Measurements from ENCODE around the gene SLC12A8. TPM values are rescaled to one million over a fixed set of nuclear protein-coding genes. Genes with fewer than 3 reads are reported as not detected.

The SLC12A8 gene
- total and polyA plus RNA-seq, 2 experiments from 2014 or later: 3.4 to 7.8 TPM

DNA sequence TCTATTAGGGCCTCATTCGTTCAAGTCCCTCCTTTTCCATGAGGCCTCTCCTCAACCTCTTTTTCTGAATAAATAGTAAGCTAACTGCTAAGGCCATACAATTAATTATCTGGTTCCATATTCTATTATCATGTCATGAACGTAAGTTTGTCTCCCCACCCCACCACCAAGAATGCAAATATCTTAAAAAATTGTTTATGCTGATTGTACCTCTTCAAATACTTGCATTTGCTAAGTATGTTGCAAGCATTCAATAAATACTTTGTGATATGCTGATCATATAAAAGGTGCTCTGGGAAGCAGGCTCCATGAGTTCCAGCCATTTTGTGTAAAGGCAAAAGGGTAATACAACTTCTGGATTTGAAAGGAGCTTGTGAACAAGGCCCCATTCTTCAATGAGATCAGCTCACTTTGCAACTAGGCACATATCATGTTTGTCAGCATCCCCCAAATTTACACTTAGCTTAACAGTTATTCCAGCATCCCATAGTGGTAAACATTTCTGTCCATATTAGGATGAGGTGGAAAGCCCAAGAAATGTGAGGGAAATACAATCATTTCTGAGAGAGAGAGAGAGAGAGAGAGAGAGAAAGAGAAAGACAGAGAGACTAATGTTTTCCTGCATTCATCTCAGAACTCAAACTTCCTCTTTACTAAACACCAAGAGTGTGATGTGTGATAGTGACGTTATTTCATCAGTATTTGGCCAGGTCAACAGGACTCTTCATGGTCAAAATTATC lies 33.2 kb downstream of the SLC12A8 start:
- Histone ChIP-seq H3K4me2 (ENCODE audit: unreplicated experiment) (no peak overlapping the region), H3K9me3 (ENCODE audit: low read depth) (no peaks in the 10 kb centered on the region), H3K9ac (no peak overlapping the region), H3K9me2 (ENCODE audit: insufficient read depth) (no peaks in the 10 kb centered on the region), H2AFZ (0 out of 2 replicates have a peak overlapping the region, but pooled peaks have one; percentile 27), H3F3A (ENCODE audit: insufficient read depth) (no peaks in the 10 kb centered on the region), H4K20me1 (ENCODE audit: insufficient read depth) (no peaks in the 10 kb centered on the region), H3K27me3 (replicated peaks; ENCODE audit: insufficient read depth) (no peaks in the 10 kb centered on the region), H3K36me3 (ENCODE audit: low read depth) (no peaks in the 10 kb centered on the region), H3K27ac (no peak overlapping the region), H3K79me2 (ENCODE audit: insufficient read depth) (no peaks in the 10 kb centered on the region), H3K4me3 (no peak overlapping the region), H3K4me1 (ENCODE audit: insufficient read depth) (no peaks in the 10 kb centered on the region)
- no peak for DNase-seq
- no peak for TF ChIP-seq EZH2 (IDR thresholded peaks at IDR 0.05; ENCODE audit: insufficient read depth, poor library complexity, severe bottlenecking)
- TF ChIP-seq EZH2phosphoT487 (IDR thresholded peaks at IDR 0.05; ENCODE audit: insufficient read depth, low read depth): no peak
- 72 to 78% methylated on average over 3 of the region's 3 CpGs for WGBS, 2 experiments (ENCODE audit: low coverage in 1 of 2, low lambda C conversion rate in 2 of 2, missing lambda C conversion rate in 2 of 2)
- in situ Hi-C loops (cut with MboI): no loop called here

DNA sequence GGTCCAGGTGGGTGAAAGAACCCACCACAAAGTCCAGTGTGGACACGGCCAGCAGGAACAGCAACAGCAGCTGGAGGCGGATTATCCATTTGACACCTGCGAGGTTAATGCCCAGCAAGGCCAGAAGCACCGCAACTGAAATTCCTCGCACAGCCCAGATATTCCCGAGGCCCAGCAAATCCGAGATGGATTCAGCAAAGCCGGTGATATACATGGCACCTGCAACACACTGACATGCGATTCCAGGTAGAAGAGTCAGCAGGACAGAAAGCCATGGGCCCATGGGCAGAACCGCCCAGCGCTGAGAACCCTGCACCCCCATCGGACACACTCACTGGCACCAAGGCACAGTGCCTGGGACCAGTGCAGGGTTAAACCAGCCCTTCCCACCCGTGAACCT lies 34.8 kb downstream of the SLC12A8 start:
- in situ Hi-C loops (cut with MboI): no loop called here

DNA sequence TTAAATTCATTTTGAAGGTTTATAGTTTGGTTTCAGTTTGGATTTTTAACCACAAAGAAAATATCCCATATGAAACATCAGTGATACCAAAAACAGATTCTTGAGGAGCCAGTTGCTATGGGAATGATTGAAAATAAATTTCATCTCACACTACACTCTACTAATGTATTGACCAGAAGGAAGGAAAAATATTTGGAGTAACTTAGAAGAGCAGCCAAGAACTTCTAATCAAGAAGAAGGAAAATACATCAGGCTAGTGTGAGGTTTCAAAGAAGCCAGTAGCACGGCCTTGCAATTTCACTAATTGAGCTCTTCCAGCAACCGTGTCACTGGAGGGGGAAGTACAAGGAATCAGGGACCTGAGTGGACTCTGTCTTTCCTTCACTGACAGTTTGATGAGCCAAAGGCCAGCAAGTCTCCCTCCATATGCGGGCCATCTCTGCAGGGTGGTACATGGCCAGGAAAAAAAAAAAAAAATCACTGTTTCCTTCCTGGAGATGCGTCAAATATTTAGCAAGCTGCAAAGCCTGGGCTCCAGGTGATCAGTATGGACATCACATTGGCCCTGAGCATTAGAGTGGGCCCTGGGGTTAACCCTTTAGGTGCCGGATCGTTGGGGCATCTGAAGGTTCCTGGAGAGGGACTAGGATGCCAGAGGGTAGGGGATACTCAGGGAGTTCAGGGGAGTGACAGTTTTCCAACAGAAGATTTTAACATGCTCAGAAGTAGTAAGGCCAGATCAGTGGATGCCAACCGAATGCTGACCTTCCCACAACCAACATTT lies 37.1 kb downstream of the SLC12A8 start:
- Histone ChIP-seq H3K4me1 (ENCODE audit: insufficient read depth) (no peaks in the 10 kb centered on the region), H3K9ac (no peak overlapping the region), H2AFZ (no peak overlapping the region), H3K27me3 (replicated peaks; ENCODE audit: insufficient read depth) (no peaks in the 10 kb centered on the region), H4K20me1 (ENCODE audit: insufficient read depth) (no peaks in the 10 kb centered on the region), H3K4me3 (no peak overlapping the region), H3K36me3 (ENCODE audit: low read depth) (no peaks in the 10 kb centered on the region), H3K27ac (no peak overlapping the region), H3K9me3 (ENCODE audit: low read depth) (no peaks in the 10 kb centered on the region), H3K4me2 (ENCODE audit: unreplicated experiment) (no peak overlapping the region), H3F3A (ENCODE audit: insufficient read depth) (no peaks in the 10 kb centered on the region), H3K79me2 (ENCODE audit: insufficient read depth) (no peaks in the 10 kb centered on the region), H3K9me2 (ENCODE audit: insufficient read depth) (no peaks in the 10 kb centered on the region)
- in situ Hi-C loops (cut with MboI): no loop called here
- TF ChIP-seq EZH2phosphoT487 (IDR thresholded peaks at IDR 0.05; ENCODE audit: insufficient read depth, low read depth): no peak
- TF ChIP-seq EZH2 (IDR thresholded peaks at IDR 0.05; ENCODE audit: insufficient read depth, poor library complexity, severe bottlenecking): no peak
- WGBS, 2 experiments (ENCODE audit: low coverage in 1 of 2, low lambda C conversion rate in 2 of 2, missing lambda C conversion rate in 2 of 2): 75 to 77% methylated on average over 7 of the region's 7 CpGs
- DNase-seq: no peak

More for the DNA sequence above, 34.8 kb downstream of the SLC12A8 start:
- Histone ChIP-seq H3K9me2 (ENCODE audit: insufficient read depth) (no peaks in the 10 kb centered on the region), H3K9me3 (ENCODE audit: low read depth) (no peaks in the 10 kb centered on the region), H3F3A (ENCODE audit: insufficient read depth) (no peaks in the 10 kb centered on the region), H3K4me3 (no peak overlapping the region), H2AFZ (no peak overlapping the region), H3K4me1 (ENCODE audit: insufficient read depth) (no peaks in the 10 kb centered on the region), H3K27ac (no peak overlapping the region), H3K9ac (no peak overlapping the region), H3K79me2 (ENCODE audit: insufficient read depth) (no peaks in the 10 kb centered on the region), H3K27me3 (replicated peaks; ENCODE audit: insufficient read depth) (no peaks in the 10 kb centered on the region), H4K20me1 (ENCODE audit: insufficient read depth) (no peaks in the 10 kb centered on the region), H3K4me2 (ENCODE audit: unreplicated experiment) (no peak overlapping the region), H3K36me3 (ENCODE audit: low read depth) (no peaks in the 10 kb centered on the region)
- no peak for DNase-seq
- TF ChIP-seq EZH2phosphoT487 (IDR thresholded peaks at IDR 0.05; ENCODE audit: insufficient read depth, low read depth): no peak
- TF ChIP-seq EZH2 (IDR thresholded peaks at IDR 0.05; ENCODE audit: insufficient read depth, poor library complexity, severe bottlenecking): no peak
- 97% methylated on average over 13 of the region's 13 CpGs for WGBS, 2 experiments (ENCODE audit: low coverage in 1 of 2, low lambda C conversion rate in 2 of 2, missing lambda C conversion rate in 2 of 2)

DNA sequence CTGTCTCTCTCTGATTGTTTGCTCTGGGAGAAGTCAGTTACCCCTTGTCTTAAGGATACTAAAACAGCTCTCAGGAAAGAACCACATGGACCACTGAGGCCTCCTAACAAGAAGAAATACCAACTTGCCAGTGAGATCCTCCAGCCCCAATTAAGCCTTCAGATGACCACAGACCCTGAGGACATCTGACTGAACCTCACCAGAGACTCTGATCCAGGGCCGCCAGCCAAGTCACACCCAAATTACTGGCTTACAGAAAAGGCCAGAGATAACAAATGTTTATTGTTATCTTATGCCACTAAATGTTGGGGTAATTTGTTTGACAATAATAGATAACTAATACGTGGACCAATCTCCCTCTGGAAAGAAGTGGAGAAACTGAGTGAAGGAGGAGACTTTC lies 40.2 kb downstream of the SLC12A8 start:
- Histone ChIP-seq H3K9ac (no peak overlapping the region), H3K4me2 (ENCODE audit: unreplicated experiment) (no peak overlapping the region), H3K27ac (no peak overlapping the region), H4K20me1 (ENCODE audit: insufficient read depth) (no peaks in the 10 kb centered on the region), H3K27me3 (replicated peaks; ENCODE audit: insufficient read depth) (no peaks in the 10 kb centered on the region), H3K79me2 (ENCODE audit: insufficient read depth) (no peaks in the 10 kb centered on the region), H3K36me3 (ENCODE audit: low read depth) (no peaks in the 10 kb centered on the region), H3K9me3 (ENCODE audit: low read depth) (no peaks in the 10 kb centered on the region), H3F3A (ENCODE audit: insufficient read depth) (no peaks in the 10 kb centered on the region), H2AFZ (no peak overlapping the region), H3K4me1 (ENCODE audit: insufficient read depth) (peaks cover 6% of the 10 kb centered on the region; the same call in 1 of the 2 replicates), H3K4me3 (no peak overlapping the region), H3K9me2 (ENCODE audit: insufficient read depth) (no peaks in the 10 kb centered on the region)
- no peak for DNase-seq
- 91 to 95% methylated on average over 2 of the region's 2 CpGs for WGBS, 2 experiments (ENCODE audit: low coverage in 1 of 2, low lambda C conversion rate in 2 of 2, missing lambda C conversion rate in 2 of 2)
- in situ Hi-C loops (cut with MboI): no loop called here
- TF ChIP-seq EZH2 (IDR thresholded peaks at IDR 0.05; ENCODE audit: insufficient read depth, poor library complexity, severe bottlenecking) (no peak), EZH2phosphoT487 (IDR thresholded peaks at IDR 0.05; ENCODE audit: insufficient read depth, low read depth) (no peak)

Measured in GM23248 (cell line).